Keratinocyte (primary cell): ENCODE measurements around the gene FLNB.

ENCODE experiments used
- EZH2 ChIP-seq: IDR thresholded peaks from one replicate; pipeline ENCODE4 v1.6.1; 2012; ENCODE audit warnings: inconsistent platforms, mild to moderate bottlenecking, low read length, moderate library complexity
- TF ChIP-seq, protein P1 (sequence below), 3 experiments: IDR thresholded peaks in 1 of 3; conservative IDR thresholded peaks in 1 of 3; optimal IDR thresholded peaks in 1 of 3; 2 replicates in 2 of 3; 3 replicates in 1 of 3; pipeline versions ENCODE3 to v1.5.1; 2011; ENCODE audit warnings: low read length in 3 of 3, mild to moderate bottlenecking in 3 of 3, moderate library complexity in 2 of 3, control low read depth in 1 of 3, inconsistent platforms in 1 of 3; ENCODE audit not compliant: insufficient read depth in 2 of 3; ENCODE audit errors: extremely low read depth in 1 of 3

- TF ChIP-seq, protein P1, sequence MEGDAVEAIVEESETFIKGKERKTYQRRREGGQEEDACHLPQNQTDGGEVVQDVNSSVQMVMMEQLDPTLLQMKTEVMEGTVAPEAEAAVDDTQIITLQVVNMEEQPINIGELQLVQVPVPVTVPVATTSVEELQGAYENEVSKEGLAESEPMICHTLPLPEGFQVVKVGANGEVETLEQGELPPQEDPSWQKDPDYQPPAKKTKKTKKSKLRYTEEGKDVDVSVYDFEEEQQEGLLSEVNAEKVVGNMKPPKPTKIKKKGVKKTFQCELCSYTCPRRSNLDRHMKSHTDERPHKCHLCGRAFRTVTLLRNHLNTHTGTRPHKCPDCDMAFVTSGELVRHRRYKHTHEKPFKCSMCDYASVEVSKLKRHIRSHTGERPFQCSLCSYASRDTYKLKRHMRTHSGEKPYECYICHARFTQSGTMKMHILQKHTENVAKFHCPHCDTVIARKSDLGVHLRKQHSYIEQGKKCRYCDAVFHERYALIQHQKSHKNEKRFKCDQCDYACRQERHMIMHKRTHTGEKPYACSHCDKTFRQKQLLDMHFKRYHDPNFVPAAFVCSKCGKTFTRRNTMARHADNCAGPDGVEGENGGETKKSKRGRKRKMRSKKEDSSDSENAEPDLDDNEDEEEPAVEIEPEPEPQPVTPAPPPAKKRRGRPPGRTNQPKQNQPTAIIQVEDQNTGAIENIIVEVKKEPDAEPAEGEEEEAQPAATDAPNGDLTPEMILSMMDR (optimal IDR thresholded peaks at IDR 0.05 in 1 of 3, IDR thresholded peaks at IDR 0.05 in 1 of 3, conservative IDR thresholded peaks at IDR 0.05 in 1 of 3; ENCODE audit: extremely low read depth in 1 of 3, insufficient read depth in 2 of 3, low read length in 3 of 3): no peak
- TF ChIP-seq EZH2: no peak
Observed at GRCh38 chr3:58034738-58035523, 26.7 kb downstream of the FLNB start.
